GM12892 (cell line): ENCODE results near the gene ACCS.

Experiments
- POLR2A ChIP-seq: IDR thresholded peaks from 2 replicates; pipeline ENCODE4 v1.6.1; 2011; ENCODE audit warnings: low read depth, low read length, control low read depth
- POLR2AphosphoS5 ChIP-seq: IDR thresholded peaks from 2 replicates; pipeline ENCODE4 v1.6.1; 2011; ENCODE audit warnings: low read depth, low read length, control low read depth

GRCh38 chr11:44088871-44089270 is 22.8 kb downstream of the ACCS start:
- no peak for TF ChIP-seq POLR2AphosphoS5
- no peak for TF ChIP-seq POLR2A
